ENCODE results near the gene ALMS1. TPM values are rescaled to one million over a fixed set of nuclear protein-coding genes. Genes with fewer than 3 reads are reported as not detected.
"Not testable (repeated sequence)": the region's sequence is repeated elsewhere in the genome, so short reads cannot be mapped to it uniquely, and the experiment has no call there.

Gene ALMS1, protein sequence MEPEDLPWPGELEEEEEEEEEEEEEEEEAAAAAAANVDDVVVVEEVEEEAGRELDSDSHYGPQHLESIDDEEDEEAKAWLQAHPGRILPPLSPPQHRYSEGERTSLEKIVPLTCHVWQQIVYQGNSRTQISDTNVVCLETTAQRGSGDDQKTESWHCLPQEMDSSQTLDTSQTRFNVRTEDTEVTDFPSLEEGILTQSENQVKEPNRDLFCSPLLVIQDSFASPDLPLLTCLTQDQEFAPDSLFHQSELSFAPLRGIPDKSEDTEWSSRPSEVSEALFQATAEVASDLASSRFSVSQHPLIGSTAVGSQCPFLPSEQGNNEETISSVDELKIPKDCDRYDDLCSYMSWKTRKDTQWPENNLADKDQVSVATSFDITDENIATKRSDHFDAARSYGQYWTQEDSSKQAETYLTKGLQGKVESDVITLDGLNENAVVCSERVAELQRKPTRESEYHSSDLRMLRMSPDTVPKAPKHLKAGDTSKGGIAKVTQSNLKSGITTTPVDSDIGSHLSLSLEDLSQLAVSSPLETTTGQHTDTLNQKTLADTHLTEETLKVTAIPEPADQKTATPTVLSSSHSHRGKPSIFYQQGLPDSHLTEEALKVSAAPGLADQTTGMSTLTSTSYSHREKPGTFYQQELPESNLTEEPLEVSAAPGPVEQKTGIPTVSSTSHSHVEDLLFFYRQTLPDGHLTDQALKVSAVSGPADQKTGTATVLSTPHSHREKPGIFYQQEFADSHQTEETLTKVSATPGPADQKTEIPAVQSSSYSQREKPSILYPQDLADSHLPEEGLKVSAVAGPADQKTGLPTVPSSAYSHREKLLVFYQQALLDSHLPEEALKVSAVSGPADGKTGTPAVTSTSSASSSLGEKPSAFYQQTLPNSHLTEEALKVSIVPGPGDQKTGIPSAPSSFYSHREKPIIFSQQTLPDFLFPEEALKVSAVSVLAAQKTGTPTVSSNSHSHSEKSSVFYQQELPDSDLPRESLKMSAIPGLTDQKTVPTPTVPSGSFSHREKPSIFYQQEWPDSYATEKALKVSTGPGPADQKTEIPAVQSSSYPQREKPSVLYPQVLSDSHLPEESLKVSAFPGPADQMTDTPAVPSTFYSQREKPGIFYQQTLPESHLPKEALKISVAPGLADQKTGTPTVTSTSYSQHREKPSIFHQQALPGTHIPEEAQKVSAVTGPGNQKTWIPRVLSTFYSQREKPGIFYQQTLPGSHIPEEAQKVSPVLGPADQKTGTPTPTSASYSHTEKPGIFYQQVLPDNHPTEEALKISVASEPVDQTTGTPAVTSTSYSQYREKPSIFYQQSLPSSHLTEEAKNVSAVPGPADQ (N-terminal part only)
- 1 to 10 TPM; 7.7 to 8.2 TPM for total RNA-seq
- long read RNA-seq, partial matches to known transcripts, result 1 of 1 reads
- long read RNA-seq, other reads (novel, unspliced or antisense), result 0 of 1 reads

DNA sequence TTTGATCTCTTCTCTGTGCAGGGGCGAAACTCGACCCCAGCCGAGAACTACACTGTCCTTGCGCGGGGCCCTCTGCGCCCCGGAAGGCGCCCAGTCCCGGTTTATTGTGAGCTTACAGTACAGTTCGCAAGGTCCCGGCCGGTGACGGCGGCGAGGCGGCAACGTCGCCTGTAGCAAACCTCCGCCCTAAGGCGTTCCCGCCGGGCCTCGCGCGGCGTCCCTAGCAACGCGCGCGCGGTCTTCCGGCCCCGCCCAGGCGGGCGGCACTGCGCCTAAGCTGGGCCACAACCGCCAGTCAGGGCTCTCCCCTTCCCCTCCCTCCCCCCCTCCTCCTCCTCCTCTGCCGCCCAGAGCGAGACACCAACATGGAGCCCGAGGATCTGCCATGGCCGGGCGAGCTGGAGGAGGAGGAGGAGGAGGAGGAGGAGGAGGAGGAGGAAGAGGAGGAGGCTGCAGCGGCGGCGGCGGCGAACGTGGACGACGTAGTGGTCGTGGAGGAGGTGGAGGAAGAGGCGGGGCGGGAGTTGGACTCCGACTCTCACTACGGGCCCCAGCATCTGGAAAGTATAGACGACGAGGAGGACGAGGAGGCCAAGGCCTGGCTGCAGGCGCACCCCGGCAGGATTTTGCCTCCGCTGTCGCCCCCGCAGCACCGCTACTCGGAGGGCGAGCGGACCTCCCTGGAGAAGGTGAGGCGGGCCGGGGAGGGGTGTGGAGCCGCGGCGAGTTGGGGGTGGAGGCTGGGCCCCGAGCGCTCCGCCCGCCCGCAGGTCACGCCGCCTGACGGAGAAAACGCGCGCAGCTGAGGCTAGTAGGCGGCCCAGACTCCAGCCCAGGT, at the start of gene ALMS1:
TSS of gene ALMS1 (plus strand) at position 333 of the 838 bp plus-strand sequence. CDS start at position 366, 33 bp downstream.
- intact Hi-C loops (cut with DNase I), result no loop called here
- DNase-seq (peak; percentile 92), ATAC-seq (peak; percentile 97 to 98)

- no peak for DNase-seq
- intact Hi-C loops (cut with DNase I), result no loop called here
- ATAC-seq, result no peak
These were observed 47.8 kb upstream of the ALMS1 start for GRCh38 chr2:73337828-73338227.

- ATAC-seq, result no peak
- intact Hi-C loops (cut with DNase I), result no loop called here
- DNase-seq, result no peak
These were observed 46.4 kb upstream of the ALMS1 start for GRCh38 chr2:73339201-73339600.

GRCh38 chr2:73341039-73341438, 44.6 kb upstream of the ALMS1 start:
- intact Hi-C loops (cut with DNase I), result no loop called here
- DNase-seq, result no peak
- ATAC-seq, result no peak

DNA sequence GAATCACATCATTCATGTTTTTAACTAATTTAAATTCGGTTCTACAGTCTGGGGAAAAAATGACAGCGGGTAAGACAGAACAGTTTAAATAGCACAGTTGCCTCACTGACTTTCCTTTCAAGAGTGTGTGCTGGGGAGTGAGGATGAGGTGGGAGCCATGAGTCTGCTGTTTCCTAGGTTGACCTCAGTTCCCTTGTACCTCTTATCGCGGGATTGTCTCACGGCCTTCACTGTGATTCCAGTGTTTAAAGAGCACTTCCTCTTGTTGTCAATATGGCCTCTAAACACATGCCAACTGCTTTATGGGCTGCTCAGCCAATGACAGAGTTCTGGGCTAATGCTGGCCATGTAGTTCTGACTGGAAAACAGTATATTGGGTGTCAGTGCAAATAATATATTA, 41.6 kb upstream of the ALMS1 start:
- DNase-seq (no peak), ATAC-seq (no peak)
- intact Hi-C loops (cut with DNase I), result no loop called here

- DNase-seq; intact Hi-C loops (cut with DNase I); ATAC-seq: not testable (repeated sequence)
These were observed 40.9 kb upstream of the ALMS1 start for GRCh38 chr2:73344747-73345146.

DNA sequence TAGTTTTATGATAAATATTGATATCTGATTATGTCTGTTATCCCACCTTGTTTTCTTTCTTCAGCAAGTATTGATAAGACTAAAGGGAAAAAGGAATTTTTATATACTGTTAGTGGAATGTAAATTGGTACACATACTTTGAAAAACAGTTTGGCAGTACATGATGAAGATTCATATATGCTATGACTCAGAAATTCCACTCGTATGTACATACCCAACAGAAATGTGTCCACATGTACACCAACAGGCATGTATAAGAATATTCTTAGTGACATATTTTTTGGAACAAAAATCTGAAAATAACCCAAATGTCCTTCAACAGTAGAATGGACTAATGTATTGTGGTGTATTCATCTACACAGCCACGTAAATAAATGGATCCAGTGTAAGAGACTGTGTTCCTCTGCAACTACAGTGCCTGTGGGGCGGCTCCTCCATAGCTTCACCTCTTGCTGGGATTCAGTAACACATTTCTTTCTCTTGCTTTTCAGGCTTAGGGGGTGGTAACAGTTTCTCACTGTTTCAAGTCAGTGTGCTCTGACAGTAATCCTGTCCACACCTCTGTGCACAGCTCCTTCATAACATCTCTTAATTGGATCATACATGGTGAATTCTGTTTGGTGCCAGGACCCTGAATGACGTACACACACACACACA, 35.5 kb upstream of the ALMS1 start:
- no peak for ATAC-seq
- intact Hi-C loops (cut with DNase I), result no loop called here
- DNase-seq, result no peak

DNA sequence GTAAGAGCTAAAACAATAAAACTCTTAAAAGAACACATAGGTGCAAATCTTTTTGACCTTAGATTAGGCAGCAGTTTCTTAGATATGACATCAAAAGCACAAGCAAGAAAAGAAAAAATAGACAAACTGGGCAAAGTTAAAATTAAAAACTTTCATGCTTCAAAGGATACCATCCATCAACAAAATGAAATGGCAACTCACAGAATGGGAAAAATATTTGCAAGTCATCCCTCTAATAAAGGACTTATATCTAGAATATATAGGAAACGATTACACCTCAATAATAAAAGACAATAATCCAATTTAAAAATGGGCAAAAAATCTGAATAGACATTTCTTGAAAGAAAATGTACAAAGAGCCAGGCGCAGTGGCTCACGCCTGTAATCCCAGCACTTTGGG, 29.5 kb upstream of the ALMS1 start:
- no peak for ATAC-seq
- intact Hi-C loops (cut with DNase I), result no loop called here
- DNase-seq, result no peak

GRCh38 chr2:73359915-73360697, 25.5 kb upstream of the ALMS1 start:
- DNase-seq, result no peak
- intact Hi-C loops (cut with DNase I), result no loop called here
- ATAC-seq, result no peak

DNA sequence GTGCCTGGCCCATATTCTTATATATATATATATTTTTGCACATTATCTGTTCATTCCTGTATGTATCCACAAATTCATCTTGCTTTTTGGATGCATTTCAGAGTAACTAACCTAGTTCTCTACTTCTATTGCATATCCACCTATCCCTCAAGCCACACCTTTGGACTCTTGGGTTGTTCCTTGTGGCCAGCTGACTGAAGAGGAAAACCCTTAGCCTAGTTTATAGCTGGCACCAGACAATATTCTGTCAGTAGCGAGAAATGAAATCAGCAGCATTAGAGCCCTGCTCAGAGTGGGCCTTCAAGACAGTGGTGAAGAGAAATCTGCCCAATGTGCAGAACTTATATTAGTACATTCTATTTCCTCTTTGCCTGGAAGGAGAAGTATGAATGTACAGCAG, 19.6 kb upstream of the ALMS1 start:
- intact Hi-C loops (cut with DNase I), result no loop called here
- ATAC-seq, result no peak
- DNase-seq, result no peak

DNA sequence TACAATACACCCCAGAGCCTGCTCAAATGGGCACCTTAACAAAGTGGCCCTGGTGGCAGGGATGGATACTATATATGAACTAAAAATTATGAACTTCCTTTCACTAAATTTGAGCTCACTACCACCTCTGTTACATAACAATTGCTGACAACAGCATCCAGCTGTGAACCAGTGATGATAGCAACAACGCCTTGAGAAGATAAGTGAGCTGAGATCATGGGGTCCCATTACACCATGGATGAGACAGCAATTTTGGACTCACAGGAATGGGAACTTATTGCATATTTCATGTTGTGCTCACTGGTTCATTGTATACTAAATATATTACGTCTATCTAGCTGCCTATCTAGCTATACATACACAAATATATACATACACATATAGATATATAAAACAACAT, 16.9 kb upstream of the ALMS1 start:
- DNase-seq, result no peak
- ATAC-seq, result no peak
- intact Hi-C loops (cut with DNase I), result no loop called here

- intact Hi-C loops (cut with DNase I), result no loop called here
- DNase-seq, result no peak
- no peak for ATAC-seq
These were observed 15.3 kb upstream of the ALMS1 start for GRCh38 chr2:73370348-73370747.

GRCh38 chr2:73373344-73373743, 12.3 kb upstream of the ALMS1 start:
- DNase-seq (no peak), ATAC-seq (no peak)
- intact Hi-C loops (cut with DNase I), result no loop called here

DNA sequence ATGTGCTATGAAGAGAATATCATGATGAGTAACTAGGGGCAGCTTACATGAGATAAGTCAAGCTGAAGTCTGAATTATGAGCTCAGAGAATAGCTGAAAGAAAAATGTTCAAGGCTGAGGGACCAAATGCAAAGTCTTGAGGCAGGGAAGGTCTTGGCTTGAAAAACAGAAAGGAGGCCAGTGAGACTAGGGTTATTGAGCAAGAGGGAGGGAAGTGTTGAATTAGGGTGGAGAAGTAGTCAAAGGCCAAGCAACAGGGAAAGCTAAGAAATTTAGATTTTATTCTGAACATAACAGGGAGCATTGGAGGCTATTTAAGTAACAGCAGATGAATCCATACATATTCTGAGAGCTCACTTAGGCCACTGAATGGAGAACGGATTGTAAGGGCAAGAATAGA, 11.4 kb upstream of the ALMS1 start:
- intact Hi-C loops (cut with DNase I), result no loop called here
- ATAC-seq, result no peak
- no peak for DNase-seq

GRCh38 chr2:73376681-73377080, 9.0 kb upstream of the ALMS1 start:
- ATAC-seq, result no peak
- intact Hi-C loops (cut with DNase I), result no loop called here

GRCh38 chr2:73383036-73383435, 2.6 kb upstream of the ALMS1 start:
- DNase-seq, result no peak
- no peak for ATAC-seq
- intact Hi-C loops (cut with DNase I), result no loop called here

More at GRCh38 chr2:73376681-73377080, 9.0 kb upstream of the ALMS1 start:
- no peak for DNase-seq

- ATAC-seq (no peak), DNase-seq (no peak)
- intact Hi-C loops (cut with DNase I), result no loop called here
These were observed 523 bp upstream of the ALMS1 start for GRCh38 chr2:73385123-73385503.
